Measurements from ENCODE around the gene LCE5A.

DNA sequence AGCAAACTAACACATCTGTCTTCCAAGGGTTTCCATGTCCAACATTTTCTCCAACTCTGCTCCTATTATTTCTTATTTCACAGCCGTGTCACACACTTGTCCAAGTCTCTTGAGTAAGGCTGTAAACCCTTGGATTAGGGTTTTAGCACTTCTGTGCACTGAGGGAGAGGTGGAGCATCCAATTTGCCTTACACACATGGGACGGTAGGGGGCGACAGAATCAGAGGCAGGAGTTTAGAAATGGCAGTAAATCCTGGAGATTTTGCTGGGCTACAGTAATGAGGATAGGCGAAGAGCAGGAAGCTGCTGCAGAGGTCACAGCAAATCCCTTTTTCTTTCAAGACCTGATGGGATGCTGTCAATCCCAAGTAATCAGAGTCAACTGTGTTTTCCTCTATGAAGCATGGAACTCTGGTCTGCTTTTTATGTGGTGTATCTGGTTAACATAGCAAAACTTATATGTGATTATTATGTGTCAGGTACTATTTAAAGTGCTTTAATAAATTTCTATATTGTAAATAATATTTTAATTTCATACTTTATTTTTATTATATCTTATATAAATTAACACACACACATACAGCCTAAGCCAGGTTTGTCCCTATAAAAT is 15.4 kb upstream of the LCE5A start:
- TF ChIP-seq EZH2 (IDR thresholded peaks at IDR 0.05; ENCODE audit: borderline replicate concordance) = no peak
- TF ChIP-seq, protein P1, sequence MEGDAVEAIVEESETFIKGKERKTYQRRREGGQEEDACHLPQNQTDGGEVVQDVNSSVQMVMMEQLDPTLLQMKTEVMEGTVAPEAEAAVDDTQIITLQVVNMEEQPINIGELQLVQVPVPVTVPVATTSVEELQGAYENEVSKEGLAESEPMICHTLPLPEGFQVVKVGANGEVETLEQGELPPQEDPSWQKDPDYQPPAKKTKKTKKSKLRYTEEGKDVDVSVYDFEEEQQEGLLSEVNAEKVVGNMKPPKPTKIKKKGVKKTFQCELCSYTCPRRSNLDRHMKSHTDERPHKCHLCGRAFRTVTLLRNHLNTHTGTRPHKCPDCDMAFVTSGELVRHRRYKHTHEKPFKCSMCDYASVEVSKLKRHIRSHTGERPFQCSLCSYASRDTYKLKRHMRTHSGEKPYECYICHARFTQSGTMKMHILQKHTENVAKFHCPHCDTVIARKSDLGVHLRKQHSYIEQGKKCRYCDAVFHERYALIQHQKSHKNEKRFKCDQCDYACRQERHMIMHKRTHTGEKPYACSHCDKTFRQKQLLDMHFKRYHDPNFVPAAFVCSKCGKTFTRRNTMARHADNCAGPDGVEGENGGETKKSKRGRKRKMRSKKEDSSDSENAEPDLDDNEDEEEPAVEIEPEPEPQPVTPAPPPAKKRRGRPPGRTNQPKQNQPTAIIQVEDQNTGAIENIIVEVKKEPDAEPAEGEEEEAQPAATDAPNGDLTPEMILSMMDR (IDR thresholded peaks at IDR 0.05; ENCODE audit: poor library complexity) = no peak
